NCI-H2227 treated with DMSO at 0.1 percent for 48 hours (cell line): ENCODE results near the gene INSC.

ENCODE experiments used
- DNase-seq: peaks from one replicate; lab custom pipeline; 2025; lab: John Stamatoyannopoulos, UW

Gene INSC

DNA sequence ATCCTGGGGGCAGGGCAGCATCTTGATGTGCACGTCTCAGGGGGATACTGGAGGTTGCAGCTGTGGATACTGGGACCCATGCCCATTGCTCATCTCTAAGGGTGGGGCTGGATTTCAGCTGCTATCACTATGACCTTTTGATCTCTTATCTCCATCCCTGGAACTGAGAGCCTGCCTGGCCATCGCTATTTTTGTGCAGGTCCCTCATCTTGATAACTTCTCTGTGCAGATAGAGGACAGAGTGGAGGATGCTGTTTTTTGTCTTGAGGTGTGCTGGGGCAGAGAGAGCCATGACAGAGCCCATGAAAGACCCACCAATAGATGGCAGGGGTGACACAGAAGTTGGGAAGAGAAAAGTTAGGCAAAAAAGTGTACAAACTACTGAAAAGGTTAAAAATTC, 5.1 kb upstream of the INSC start:
- no peak for DNase-seq

DNA sequence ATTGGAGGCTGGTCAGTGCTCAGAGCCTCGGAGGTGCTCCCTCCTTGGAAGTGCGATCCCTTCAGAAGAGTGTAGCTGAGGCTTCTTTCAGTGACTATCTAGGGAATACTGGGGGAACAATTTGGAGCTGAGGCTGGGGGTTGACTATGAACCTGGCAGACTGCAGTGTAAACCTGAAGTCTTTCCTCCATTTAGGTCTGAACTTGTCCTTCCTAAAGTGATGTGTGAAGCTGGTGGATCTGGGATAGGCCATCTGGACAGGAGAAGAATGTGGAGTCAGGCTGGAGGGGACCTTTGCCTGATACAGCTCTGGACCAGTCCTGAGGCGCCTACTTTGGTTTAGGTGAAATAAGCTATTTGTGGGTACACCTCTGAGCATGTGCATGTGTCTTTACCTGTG, 3.5 kb upstream of the INSC start:
- DNase-seq, result no peak

DNA sequence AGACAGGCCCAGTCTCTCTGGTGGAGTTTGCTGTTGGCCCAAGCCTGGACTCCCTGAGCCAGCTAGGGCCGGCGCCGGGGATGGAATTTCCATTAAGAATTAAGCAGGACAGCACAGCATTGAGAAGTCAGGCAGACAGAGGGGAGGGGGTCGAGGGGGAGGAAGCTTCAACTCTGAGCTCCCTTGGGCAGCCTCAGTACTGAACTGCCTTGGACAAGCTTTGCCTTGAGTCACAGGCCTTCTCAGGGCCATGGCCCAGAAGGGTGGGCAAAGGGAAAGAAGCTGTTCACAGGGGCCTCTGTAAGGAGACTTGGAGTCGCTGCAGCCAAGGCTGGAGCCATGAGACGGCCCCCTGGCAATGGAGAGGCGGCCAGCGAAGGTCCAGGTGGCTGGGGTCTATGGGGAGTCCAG, 2.6 kb upstream of the INSC start:
- no peak for DNase-seq

DNA sequence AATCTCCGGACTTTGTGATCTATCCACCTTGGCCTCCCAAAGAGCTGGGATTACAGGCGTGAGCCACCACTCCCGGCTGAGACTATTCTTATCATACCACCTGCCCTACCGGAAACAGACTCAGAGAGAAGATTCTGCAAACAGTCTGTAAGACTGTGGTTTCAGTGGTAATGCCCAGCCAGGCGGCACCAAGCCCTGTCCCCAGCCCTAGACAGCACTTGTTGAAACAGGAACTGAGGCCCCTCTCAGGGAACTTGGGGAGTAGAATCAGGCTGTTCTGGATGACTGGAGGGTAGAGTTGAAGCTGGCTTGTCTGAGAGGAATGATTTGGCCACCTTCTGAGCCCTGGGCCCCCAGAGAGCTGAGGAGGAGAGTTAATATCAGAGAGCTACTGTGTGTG, 1.3 kb upstream of the INSC start:
- no peak for DNase-seq

DNA sequence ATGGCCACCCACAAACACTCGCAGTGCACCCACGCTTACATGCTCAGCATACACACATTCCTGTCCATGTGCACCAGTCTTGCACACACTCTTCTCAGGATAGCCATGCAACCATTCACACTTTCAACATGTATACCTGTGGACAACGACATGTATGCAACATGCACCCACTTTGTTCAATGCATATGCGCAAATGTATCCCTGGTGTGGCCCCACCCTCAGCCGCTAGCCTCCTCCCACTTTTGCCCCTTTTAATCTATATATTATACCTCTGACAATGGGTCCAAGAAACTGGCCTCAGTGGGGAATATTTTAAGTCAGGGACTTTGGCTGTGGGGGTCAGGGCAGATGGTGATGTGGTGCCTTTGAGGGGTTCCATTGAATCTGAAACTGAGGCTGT, 963 bp downstream of the INSC start:
- DNase-seq, result no peak

DNA sequence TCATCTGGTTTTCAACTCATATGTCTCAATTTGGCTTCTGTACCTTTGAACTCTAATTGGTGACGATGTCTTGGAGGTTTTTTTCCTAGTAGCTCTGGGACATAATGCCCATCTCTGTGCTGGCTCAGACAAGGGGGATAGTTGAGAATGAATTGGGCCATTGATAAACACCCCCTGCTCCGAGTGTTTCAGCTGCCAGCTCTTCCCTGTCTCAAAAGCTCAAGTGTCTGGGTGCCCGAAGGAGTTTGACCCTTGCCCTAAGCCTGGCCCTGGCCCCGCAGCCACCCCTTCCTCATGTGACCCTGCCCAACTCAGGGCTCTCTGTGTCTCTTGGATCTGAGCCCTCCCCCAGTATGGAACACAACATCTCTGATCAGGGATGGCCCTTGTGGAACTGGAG, 3.0 kb downstream of the INSC start:
- no peak for DNase-seq

DNA sequence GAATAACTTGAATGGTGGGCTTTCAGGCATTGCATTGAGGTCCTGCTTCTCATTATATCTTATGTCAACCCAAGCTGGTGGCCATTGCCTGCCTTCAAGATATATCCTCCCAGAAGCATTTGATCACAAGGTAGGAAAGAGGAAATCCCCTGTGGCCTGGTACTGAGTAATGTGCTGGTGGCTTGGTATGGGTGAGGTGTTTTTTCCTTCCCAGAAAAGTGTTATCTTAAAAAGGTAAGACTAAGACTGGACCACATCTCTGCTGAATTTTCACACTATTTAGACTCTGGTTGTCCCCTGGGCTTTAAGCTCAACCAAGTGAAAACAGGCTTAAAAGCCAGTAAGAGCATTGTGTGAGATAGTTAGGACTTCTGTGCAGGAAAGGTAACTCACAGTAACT, 3.7 kb downstream of the INSC start:
- no peak for DNase-seq

DNA sequence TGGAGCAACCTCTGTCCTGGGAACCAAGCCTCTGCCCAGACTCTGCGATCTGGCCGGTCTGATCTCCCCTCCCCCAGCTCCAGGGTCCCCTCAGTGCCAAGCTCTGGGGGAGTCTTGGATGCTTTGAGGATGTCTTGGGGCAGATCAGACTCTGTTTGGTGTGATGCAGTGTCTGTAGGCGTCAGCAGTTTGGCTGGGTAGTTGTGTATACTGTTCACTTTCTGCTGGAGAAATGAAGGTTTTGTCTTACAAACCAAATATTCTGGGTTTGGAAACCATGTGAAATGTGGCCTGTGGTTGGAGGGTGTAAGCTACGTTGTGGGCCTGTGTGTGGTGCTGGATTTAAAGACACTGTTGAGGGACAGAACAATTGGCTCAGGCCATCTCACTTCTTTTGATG, 4.6 kb downstream of the INSC start:
- DNase-seq, result no peak

DNA sequence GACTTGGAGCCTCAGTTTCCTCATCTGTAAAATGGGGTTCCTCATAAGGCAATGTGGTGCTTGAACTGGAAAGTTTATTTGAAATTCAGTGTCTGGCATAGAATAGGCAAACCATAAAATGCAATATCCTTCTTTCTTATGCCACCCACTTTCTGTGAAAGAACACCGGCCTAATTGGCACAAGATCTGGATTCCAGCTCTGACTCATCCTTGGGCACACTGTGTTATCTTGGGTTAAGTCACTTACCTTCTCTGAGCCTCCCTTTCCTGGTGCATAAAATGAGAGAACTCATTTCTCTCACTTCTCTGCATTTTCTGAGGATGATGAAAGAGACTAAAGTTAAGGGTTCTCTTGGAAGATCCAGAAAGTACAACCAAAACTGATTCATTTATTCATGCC, 5.1 kb downstream of the INSC start:
- no peak for DNase-seq

DNA sequence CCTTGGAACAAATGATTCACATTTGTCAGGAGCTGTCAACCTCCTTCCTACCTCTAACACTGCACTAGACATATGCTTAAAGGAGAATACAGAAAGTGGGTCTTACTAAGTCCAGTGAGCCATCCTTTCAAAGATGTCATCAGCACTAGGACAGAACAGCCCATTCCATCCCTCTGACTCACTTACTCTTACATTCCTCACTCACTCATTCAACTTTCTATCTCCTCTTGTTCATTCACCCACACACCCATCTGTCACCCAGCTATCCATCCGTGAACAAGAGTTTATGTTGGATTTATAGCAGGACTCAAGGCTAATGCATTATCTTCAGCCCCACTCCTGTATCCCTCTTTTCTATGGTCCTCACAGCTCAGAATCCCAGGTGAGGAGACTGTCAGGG, 9.1 kb downstream of the INSC start:
- no peak for DNase-seq

DNA sequence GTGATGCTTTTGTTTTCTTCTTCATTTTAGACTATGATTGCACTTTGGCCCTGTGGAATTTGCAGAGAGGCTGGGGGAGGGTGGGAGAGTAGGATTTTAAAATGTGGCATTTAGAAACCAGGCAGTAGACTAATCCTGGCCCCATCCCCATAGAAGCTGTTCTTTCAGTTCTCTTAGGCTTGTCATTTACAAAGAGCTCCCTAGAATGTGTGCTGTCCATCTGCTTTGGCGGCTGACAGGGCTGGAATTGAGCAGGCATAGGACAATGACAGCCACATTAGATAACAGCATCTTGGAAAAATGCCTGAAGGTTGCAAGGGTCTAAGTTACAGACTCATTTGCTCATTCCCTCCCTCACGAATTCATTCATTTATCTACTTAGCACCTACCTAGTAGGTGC, 9.8 kb downstream of the INSC start:
- DNase-seq, result no peak

DNA sequence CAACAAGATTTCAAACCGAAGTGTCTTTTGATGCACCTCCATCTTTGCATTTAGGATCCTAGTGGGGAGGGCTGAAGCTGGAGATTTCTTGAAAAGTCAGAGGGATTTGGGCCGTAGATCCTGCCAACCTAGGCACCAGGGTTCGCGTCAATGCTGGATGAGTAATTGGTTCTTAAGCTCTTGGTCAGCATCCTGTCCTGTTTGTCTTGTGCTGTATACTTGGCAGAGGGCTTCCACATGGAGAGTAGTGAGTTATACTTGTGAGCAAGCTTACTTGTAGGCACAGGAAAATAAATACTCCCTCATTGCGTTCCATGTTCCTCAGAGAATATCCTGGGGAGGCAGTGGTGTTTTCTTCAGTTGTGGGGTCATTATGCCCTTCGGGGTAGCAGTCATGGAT, 12.6 kb downstream of the INSC start:
- no peak for DNase-seq

DNA sequence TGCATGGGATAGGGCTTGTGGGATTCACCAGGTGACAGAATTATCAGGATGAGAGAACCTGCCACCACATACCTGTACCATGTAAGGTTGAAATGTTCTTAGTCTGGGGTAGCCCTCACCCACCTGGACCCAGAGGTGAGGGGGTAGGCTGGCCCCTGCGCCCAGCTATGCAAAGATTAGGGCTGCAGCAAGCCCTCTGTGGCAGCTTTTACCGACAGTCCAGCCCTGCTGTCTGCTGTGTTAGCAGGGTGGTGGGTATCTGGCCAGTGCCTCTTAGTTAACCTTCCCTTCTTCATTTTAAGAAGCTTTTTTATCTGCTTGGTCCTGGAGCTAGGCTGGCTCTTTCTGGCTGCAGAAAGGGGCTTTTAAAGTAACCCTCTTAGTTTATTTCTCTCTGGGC, 13.9 kb downstream of the INSC start:
- DNase-seq, result no peak

DNA sequence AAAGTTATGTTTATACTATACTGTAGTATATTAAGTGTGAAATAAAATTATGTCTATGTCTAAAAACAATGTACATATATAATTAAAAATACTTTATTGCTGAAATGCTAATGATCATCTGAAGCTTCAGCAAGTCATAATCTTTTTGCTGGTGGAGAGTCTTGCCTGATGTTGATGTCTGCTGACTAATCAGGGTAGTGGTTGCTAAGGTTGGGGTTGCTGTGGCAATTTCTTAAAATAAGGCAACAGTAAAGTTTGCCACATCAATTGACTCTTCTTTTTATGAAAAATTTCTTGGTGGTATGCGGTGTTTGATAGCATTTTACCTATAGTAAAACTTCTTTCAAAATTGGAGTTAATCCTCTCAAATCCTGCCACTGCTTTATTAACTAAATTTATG, 21.4 kb downstream of the INSC start:
- DNase-seq, result no peak

DNA sequence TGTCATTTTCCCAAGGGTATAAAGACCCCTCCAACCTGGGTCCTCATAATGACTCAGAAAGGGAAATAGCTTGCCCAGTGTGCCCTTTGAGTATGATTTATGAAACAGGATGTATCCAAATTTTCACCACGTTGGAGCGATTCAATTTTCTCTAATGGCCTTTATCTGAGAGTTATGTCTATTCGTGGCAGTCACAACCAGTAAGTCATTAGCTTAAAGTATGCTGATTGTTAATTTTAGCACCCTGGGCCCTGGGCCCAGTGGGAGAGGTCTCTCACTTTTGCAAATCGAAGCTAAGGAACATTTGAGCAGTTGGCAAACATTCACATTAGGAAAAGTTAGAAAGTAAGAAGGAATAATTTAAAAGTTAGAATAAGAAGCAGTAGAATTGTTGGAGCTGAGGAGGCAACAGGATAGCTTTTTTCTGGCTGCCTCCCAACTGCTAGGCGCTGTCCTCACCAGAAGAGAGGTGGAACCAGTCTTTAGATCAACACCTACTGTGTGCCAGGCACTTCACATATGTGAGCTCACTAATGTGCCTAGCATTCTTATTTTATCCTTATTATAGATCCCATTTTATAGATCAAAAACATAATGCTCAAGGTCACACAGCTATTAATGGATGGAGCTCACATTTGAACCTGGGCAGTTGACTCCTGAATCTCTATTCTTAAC, 24.5 kb downstream of the INSC start:
- DNase-seq, result no peak

DNA sequence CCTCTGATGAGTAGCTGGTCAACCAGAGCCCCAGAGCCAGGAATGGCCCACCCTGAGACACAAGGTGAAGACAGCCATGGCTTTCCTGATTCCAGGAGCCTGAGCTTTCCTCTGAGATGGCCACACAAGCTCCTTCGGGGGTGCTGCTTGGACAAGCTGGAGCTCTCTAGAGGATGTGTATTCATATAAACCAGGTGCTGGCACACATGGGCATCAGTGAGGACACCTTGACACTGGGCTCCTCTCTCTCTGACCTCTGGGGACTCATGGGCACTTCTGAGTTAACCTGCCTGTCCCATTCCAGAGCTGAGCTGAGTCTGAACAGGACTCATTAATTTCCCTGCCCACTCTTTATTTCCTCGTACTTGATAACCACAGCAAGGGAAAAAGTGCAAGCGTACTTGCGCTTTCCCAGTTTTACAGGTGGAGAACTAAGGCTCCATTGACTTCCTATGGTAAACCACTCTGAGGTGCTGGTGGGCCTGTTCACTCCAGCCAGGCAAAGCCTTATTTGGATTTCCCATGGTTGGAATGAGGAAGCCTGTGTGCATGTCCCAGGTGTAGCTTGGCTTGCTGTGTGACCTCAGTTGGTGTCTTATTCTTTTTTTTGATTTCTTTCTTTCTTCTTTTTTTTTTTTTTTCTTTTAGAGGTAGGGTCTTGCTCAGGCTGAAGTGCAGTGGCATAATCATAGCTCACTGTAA, 25.4 kb downstream of the INSC start:
- no peak for DNase-seq

DNA sequence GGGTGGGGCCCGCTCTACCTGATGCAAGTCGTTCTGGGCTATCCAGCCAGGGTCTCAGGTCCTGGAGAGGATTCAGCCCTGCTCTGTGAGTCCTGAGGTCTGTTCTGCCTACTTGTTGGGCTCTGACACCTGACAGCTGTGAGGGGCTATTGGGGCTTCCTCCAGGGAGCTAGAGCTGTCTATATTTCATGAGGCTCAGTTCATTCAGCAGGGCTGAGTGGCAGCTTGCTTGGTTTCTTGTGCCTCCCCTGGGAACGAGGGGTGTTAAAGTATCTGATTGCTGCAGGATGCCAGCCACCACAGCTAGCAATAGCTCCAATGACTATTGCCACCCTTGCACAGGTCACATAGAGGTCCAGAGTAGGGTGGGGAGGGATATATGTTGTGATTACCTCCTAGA, 26.7 kb downstream of the INSC start:
- DNase-seq, result no peak

DNA sequence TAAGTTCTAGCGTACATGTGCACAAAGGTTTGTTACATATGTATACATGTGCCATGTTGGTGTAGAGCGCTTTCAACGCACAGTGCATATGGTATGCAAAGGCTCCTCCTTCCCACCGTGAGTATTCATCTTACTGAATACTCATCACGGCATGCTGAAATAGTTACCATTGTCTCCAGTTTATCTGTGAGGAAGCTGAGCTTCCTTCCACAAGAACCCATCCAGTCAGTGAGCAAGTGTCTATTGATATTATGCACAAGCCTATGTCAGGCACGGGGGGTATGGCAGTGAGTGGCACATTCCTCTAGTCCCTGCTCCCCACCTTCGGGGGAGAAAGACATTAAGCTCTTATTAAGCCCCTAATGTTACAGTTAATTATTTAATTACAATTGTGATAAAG, 28.1 kb downstream of the INSC start:
- DNase-seq, result no peak

DNA sequence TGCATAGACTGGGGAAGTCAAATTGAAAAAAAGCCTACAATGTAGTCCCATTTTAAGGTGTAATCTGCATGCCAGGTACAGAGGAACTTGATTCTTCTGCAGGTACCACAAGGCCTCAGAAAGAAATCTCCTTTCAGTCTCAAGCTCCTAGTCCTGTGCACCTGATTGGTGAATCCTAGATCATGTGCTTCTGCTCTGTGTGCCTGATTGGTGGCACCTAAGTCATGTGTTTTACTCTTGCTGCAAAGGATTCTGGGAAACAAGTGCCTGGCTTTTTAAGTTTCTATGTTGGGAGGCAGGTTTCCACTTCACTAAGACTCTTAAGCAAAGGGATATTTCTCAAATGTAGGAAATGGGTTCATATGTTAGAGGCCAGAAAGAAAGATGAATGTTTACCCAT, 29.1 kb downstream of the INSC start:
- DNase-seq, result no peak

DNA sequence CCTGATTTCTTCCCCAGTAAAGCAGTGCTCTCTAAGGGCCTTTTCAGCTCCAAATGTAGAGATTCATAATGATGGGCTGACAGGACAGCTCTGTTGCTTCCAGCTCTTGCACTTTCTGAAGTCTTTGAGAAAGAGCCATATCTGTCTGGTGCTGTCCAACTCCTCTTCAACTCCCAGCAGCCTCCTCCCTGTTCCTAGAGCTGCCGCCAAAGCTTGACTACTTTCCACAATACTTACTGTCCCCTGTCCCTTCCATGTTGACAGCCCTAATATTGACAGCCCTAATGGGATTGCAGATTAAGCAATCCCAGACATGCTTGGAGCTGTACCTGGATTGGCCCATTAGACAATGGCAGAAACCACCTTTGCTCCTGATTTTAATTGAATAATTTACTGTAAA, 29.6 kb downstream of the INSC start:
- no peak for DNase-seq

DNA sequence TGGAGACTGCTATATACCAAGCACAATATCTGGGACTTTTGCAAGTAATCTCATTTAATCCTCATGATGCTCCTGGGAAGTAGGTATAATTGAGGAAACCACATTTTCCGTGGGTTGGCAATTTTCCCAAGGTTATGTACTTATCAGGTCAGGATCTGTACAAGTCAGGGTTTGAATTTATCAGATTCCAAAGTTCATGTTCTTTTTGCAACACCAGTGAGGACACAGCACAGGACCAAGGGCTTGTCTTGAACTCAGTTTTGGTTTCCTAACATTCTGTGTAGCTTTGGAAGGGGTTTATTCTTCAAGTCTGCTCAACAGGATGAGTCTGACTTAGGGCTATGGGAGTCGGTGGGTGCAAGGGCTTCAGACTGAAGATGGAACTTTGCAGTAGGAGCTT, 30.4 kb downstream of the INSC start:
- DNase-seq, result no peak

DNA sequence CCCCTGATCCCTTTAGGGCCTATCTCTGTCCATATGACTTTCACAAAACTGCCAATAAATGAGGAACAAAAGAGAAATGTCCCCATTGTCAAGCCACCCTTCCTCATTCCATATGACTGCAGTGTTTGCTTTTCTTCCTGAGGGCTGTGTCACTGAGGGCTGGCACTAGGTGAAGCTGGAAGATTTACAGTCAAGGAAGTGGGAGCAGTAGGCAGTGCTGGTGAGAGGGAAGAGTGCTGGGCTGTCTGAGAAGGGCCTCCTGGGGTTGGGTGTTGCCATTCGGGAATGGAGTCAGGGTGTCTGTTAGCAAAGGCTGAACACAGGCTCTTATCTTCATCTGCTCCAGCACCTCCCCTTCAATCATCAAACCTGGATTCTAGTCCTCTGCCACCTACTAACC, 30.9 kb downstream of the INSC start:
- no peak for DNase-seq

DNA sequence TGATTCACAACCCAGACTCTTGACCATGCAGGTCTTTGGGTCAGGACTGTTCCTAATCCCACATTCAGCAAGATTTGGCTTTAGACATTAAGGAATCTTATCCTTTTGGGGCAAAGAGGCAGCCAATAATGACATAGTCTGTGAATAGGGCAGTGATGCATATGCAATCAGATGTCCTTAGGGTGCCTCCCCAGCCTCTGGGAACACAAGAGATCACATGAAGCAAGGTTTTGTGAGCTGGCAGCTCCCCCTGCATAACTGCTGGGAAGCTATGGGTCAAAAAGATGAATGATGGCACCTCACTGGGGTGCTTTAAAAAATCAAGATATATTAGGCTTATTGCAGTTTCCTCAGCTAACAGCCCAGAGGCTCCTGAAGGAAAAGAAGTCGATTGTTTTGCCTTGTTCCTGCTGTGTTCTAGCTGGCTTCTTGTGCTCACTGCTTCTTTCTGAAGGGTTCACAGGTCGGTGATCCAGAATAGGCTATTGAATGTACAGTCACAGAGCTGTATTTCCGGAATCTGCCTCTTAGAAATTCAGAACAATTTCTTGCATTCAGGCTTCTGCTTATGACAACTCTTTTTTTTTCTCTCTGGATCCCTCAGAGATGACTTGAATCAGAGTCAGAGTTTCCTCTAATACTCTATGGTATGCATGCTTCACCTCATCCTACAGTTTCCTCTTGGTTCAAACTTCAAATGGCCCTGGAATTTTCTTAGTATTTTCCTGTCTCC, 31.7 kb downstream of the INSC start:
- DNase-seq, result no peak

DNA sequence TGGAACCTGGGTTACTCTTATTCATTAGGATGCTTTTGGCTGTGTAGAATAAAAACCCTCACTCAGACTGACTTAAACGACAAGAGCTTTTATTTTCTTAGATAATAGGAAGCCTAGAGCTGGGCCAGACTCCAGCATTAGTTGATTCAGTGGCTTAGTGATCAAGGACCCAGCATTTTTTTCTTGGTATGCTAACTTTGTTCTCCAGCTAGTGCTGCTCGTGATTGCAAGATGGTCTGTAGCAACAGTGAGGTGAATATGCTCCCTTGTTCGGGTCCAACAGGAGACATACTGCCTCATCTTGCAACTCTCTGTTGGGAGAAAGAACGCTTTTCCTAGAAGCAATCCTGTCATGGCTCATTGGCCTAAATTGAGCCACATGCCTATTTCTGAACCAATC, 33.4 kb downstream of the INSC start:
- no peak for DNase-seq
